H1 (cell line): ENCODE measurements around the gene ERAP2. TPM values are rescaled to one million over a fixed set of nuclear protein-coding genes. Genes with fewer than 3 reads are reported as not detected.

ENCODE experiments used
- CTCF ChIA-PET: fragments of 300-600 bp; sonication (Branson Sonifier 250); formaldehyde crosslinking; loops from one replicate; lab custom pipeline; 2021; ENCODE audit not compliant: partially characterized antibody; lab: Charles Lee
- POLR2A ChIA-PET: fragments of 300-600 bp; sonication (Branson Sonifier 250); formaldehyde crosslinking; loops from one replicate; lab custom pipeline; 2021; ENCODE audit warnings: inconsistent platforms; ENCODE audit not compliant: partially characterized antibody; lab: Charles Lee
- DNase-seq, 2 experiments: peaks; one replicate each; pipeline versions ENCODE4 v3.0.0 to v3.0.0-alpha.2; 2010 to 2022; ENCODE audit warnings: low spot score in 2 of 2, low read depth in 1 of 2, mixed read lengths in 1 of 2
- FAIRE-seq: peaks from 2 replicates; lab custom pipeline; 2011; peaks lifted over from hg19 to GRCh38; lab: Jason Lieb, UNC
- H2AFZ ChIP-seq: 2 replicates; pipeline ENCODE4 v1.8.1; 2012; ENCODE audit warnings: low read length, inconsistent platforms
- H2AK5ac ChIP-seq: 2 replicates; pipeline ENCODE4 v1.6.1; 2013; ENCODE audit warnings: low read depth, low read length
- H2BK120ac ChIP-seq: replicated peaks from 2 replicates; pipeline ENCODE3; 2013; ENCODE audit warnings: low read depth, low read length, inconsistent platforms
- H2BK12ac ChIP-seq: 2 replicates; pipeline ENCODE4 v1.6.1; 2013; ENCODE audit warnings: low read depth, low read length
- H2BK15ac ChIP-seq: 2 replicates; pipeline ENCODE4 v1.6.1; 2013; ENCODE audit warnings: low read length
- H2BK20ac ChIP-seq: 2 replicates; pipeline ENCODE4 v1.6.1; 2013; ENCODE audit warnings: low read length
- H2BK5ac ChIP-seq: 2 replicates; pipeline ENCODE4 v1.6.1; 2013; ENCODE audit warnings: low read depth, low read length
- H3K14ac ChIP-seq: 2 replicates; pipeline ENCODE4 v1.6.1; 2013; ENCODE audit warnings: inconsistent platforms; ENCODE audit not compliant: insufficient read length
- H3K18ac ChIP-seq: 2 replicates; pipeline ENCODE4 v1.6.1; 2013; ENCODE audit warnings: low read length; ENCODE audit errors: extremely low read depth
- H3K23ac ChIP-seq: 2 replicates; pipeline ENCODE4 v1.6.1; 2013; ENCODE audit warnings: inconsistent platforms; ENCODE audit not compliant: insufficient read length
- H3K23me2 ChIP-seq: 2 replicates; pipeline ENCODE4 v1.6.1; 2013; ENCODE audit warnings: low read depth, low read length
- H3K27ac ChIP-seq: 2 replicates; pipeline ENCODE4 v1.6.1; 2011; ENCODE audit warnings: low read depth, low read length, inconsistent platforms
- H3K27me3 ChIP-seq, 4 experiments: replicated peaks in 1 of 4; 1 replicate in 1 of 4; 2 replicates in 3 of 4; pipeline versions ENCODE4 v1.6.1 to v1.8.1; 2011 to 2013; ENCODE audit warnings: low read length in 3 of 4, mild to moderate bottlenecking in 3 of 4, inconsistent platforms in 2 of 4, mixed read lengths in 2 of 4, moderate library complexity in 1 of 4; ENCODE audit not compliant: control insufficient read depth in 3 of 4, insufficient read depth in 3 of 4; ENCODE audit errors: extremely low read depth in 1 of 4
- H3K36me3 ChIP-seq, 4 experiments: 2 replicates each; pipeline versions ENCODE4 v1.6.1 to v1.8.1; 2011 to 2013; ENCODE audit warnings: mild to moderate bottlenecking in 4 of 4, low read length in 3 of 4, moderate library complexity in 2 of 4, control low read depth in 1 of 4, inconsistent platforms in 1 of 4; ENCODE audit not compliant: insufficient read depth in 4 of 4, control insufficient read depth in 2 of 4
- H3K4ac ChIP-seq: replicated peaks from 2 replicates; pipeline ENCODE3; 2013; ENCODE audit warnings: low read length, low read depth, mixed read lengths, inconsistent platforms; ENCODE audit not compliant: insufficient read length
- H3K4me1 ChIP-seq, 4 experiments: replicated peaks in 1 of 4; 1 replicate in 1 of 4; 2 replicates in 3 of 4; pipeline versions ENCODE4 v1.6.1 to v1.8.1; 2011 to 2013; ENCODE audit warnings: low read length in 3 of 4, inconsistent platforms in 2 of 4, mixed read lengths in 1 of 4; ENCODE audit not compliant: insufficient read depth in 4 of 4, control insufficient read depth in 3 of 4
- H3K4me2 ChIP-seq, 2 experiments: 2 replicates each; pipeline versions ENCODE4 v1.6.1 to v1.8.1; 2011 to 2013; ENCODE audit warnings: low read depth in 2 of 2, low read length in 2 of 2, control low read depth in 1 of 2, inconsistent platforms in 1 of 2, mild to moderate bottlenecking in 1 of 2; ENCODE audit not compliant: insufficient read depth in 1 of 2
- H3K4me3 ChIP-seq, 4 experiments: fragments of 200-600, 300-600 bp in 1 of 4; sonication (generic), shearing (Covaris generic), sonication (Bioruptor Twin) in 1 of 4; 2 replicates each; pipeline versions ENCODE4 v1.5.1 to v1.8.1; 2011 to 2016; ENCODE audit warnings: low read length in 4 of 4, low read depth in 3 of 4, control low read depth in 2 of 4, inconsistent platforms in 2 of 4, mild to moderate bottlenecking in 2 of 4, mixed read lengths in 1 of 4, moderate library complexity in 1 of 4; ENCODE audit not compliant: insufficient read depth in 2 of 4; ENCODE audit errors: extremely low read depth in 1 of 4
- H3K56ac ChIP-seq: replicated peaks from 2 replicates; pipeline ENCODE3; 2013; ENCODE audit warnings: low read depth, mild to moderate bottlenecking, mixed read lengths, low read length, inconsistent platforms; ENCODE audit not compliant: insufficient read length
- H3K79me1 ChIP-seq: 2 replicates; pipeline ENCODE4 v1.6.1; 2013; ENCODE audit warnings: low read depth, low read length, control low read depth
- H3K79me2 ChIP-seq, 2 experiments: 2 replicates each; pipeline versions ENCODE4 v1.6.1 to v1.8.1; 2012 to 2013; ENCODE audit warnings: low read length in 2 of 2, mild to moderate bottlenecking in 2 of 2, inconsistent platforms in 1 of 2; ENCODE audit not compliant: insufficient read depth in 2 of 2, control insufficient read depth in 1 of 2
- H3K9ac ChIP-seq, 4 experiments: replicated peaks in 1 of 4; 1 replicate in 1 of 4; 2 replicates in 3 of 4; pipeline versions ENCODE4 v1.6.1 to v1.8.1; 2011 to 2013; ENCODE audit warnings: low read depth in 3 of 4, low read length in 3 of 4, control low read depth in 2 of 4, mild to moderate bottlenecking in 2 of 4, moderate library complexity in 2 of 4, inconsistent platforms in 1 of 4; ENCODE audit errors: extremely low read depth in 1 of 4
- H3K9me3 ChIP-seq, 2 experiments: 2 replicates each; pipeline versions ENCODE4 v1.6.1 to v1.8.1; 2012 to 2013; ENCODE audit warnings: mild to moderate bottlenecking in 2 of 2, moderate library complexity in 2 of 2, control low read depth in 1 of 2, inconsistent platforms in 1 of 2, low read depth in 1 of 2, low read length in 1 of 2, mixed read lengths in 1 of 2; ENCODE audit not compliant: insufficient read depth in 2 of 2
- H4K20me1 ChIP-seq, 2 experiments: replicated peaks in 1 of 2; 2 replicates each; pipeline versions ENCODE3 to v1.8.1; 2011 to 2013; ENCODE audit warnings: inconsistent platforms in 2 of 2, low read length in 2 of 2, mild to moderate bottlenecking in 1 of 2; ENCODE audit not compliant: insufficient read depth in 2 of 2, control insufficient read depth in 1 of 2
- H4K5ac ChIP-seq: 2 replicates; pipeline ENCODE4 v1.6.1; 2013; ENCODE audit warnings: low read length, low read depth, mixed read lengths, inconsistent platforms; ENCODE audit not compliant: insufficient read length
- H4K8ac ChIP-seq: 2 replicates; pipeline ENCODE4 v1.8.0; 2013; ENCODE audit warnings: mild to moderate bottlenecking, moderate library complexity, low read length, inconsistent platforms; ENCODE audit not compliant: insufficient read depth; ENCODE audit errors: extremely low read depth
- H4K91ac ChIP-seq: replicated peaks from 2 replicates; pipeline ENCODE3; 2013; ENCODE audit warnings: low read length, mixed read lengths, inconsistent platforms; ENCODE audit not compliant: insufficient read length
- BACH1 ChIP-seq: IDR thresholded peaks from 2 replicates; pipeline ENCODE4 v1.6.1; 2012; ENCODE audit warnings: low read length, improper control_type of control experiment
- WGBS, 2 experiments: shearing (Covaris generic) in 1 of 2; methylation state at CpG; one replicate each; pipeline versions ENCODE4 v1.1.6 to v1.1.7; 2013 to 2015; ENCODE audit warnings: low lambda C conversion rate in 2 of 2, mixed read lengths in 2 of 2, inconsistent platforms in 1 of 2, low coverage in 1 of 2, missing lambda C conversion rate in 1 of 2; ENCODE audit not compliant: insufficient replicate concordance in 2 of 2, insufficient coverage in 1 of 2, insufficient read length in 1 of 2; ENCODE audit errors: extremely low coverage in 1 of 2, missing lambda C conversion rate in 1 of 2; 5-methylcytosine and 5-hydroxymethylcytosine counted together
- polyA plus RNA-seq, 7 experiments: library from polyadenylated mRNA; depleted of rRNA in 3 of 7; stranded (reverse) in 5 of 7; unstranded in 2 of 7; fragments of >200 nt in 5 of 7; fragments of 200-250 nt in 2 of 7; gene quantifications; 1 replicate in 5 of 7; 2 replicates in 1 of 7; 4 replicates in 1 of 7; pipeline versions ENCODE4 v1.2.1 to v1.2.3, GENCODE V29; 2011 to 2013; ENCODE audit warnings: missing spikeins in 2 of 7, mixed read lengths in 2 of 7
- total RNA-seq: library from RNA; stranded (reverse); fragmentation: NEBNext Ultra II Directional; extraction: Animal tissue kit (Norgen Biotek cat#: 25700); gene quantifications from 2 replicates; pipeline ENCODE4 v1.2.1, GENCODE V29; 2021
- TF ChIP-seq, protein P1 (sequence below), 3 experiments: IDR thresholded peaks; 1 replicate in 2 of 3; 2 replicates in 1 of 3; pipeline versions ENCODE4 v1.5.1 to v1.6.1; 2011; ENCODE audit warnings: low read length in 3 of 3, mild to moderate bottlenecking in 3 of 3, inconsistent platforms in 2 of 3, low read depth in 1 of 3, moderate library complexity in 1 of 3; ENCODE audit not compliant: insufficient read depth in 1 of 3; ENCODE audit errors: control extremely low read depth in 1 of 3

Gene ERAP2
- total and polyA plus RNA-seq, 2 of the 8 experiments (the other 6 are each of a cell fraction or from before 2014, with no cell fraction given): 0.14 TPM; not detected in 1

DNA sequence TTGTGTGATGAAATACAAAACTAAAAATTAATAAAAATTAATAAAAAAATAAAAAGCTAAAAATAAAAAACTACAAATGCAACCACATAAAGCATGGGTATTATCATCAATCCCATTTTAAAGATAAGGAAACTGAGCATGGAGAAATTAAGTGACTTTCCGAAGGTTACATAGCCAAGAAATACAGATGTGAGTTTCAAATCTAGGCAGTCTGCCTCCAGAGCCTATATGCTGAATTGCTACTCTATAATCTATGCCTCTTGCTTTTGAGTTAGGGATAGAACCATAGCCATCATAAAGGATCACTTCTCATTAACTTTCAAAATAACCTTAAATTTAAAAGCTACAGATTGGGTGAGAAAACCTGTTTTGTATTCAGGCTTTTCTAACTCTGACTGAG, 18.8 kb upstream of the ERAP2 start:
- no peaks in the 10 kb centered on the region; the same call in 1 of the 2 replicates for H3K23me2 ChIP-seq
- ChIA-PET POLR2A (no interaction called here), CTCF (interaction anchor here (0.9 to 1.5 kb wide), 4 partner anchors 9 to 41 kb away, joined by 3 to 5 read pairs (median 3); no protein-coding TSS in a partner anchor)
- H3K9me3 ChIP-seq: no peaks in the 10 kb centered on the region
- no peak overlapping the region for H4K8ac ChIP-seq
- no peak overlapping the region for H2BK12ac ChIP-seq
- H4K91ac ChIP-seq: no peak overlapping the region
- H3K56ac ChIP-seq: no peak overlapping the region
- no peak overlapping the region for H4K5ac ChIP-seq
- H2BK120ac ChIP-seq: no peak overlapping the region
- no peak overlapping the region for H3K4me2 ChIP-seq
- no peak overlapping the region for H3K18ac ChIP-seq
- no peak overlapping the region for H2AFZ ChIP-seq
- H3K79me2 ChIP-seq: no peaks in the 10 kb centered on the region
- H3K4ac ChIP-seq: no peak overlapping the region
- no peak overlapping the region for H2BK20ac ChIP-seq
- H3K4me1 ChIP-seq: no peaks in the 10 kb centered on the region
- no peak overlapping the region for H3K27ac ChIP-seq
- FAIRE-seq: no peak
- no peaks in the 10 kb centered on the region for H3K79me1 ChIP-seq
- TF ChIP-seq, protein P1, sequence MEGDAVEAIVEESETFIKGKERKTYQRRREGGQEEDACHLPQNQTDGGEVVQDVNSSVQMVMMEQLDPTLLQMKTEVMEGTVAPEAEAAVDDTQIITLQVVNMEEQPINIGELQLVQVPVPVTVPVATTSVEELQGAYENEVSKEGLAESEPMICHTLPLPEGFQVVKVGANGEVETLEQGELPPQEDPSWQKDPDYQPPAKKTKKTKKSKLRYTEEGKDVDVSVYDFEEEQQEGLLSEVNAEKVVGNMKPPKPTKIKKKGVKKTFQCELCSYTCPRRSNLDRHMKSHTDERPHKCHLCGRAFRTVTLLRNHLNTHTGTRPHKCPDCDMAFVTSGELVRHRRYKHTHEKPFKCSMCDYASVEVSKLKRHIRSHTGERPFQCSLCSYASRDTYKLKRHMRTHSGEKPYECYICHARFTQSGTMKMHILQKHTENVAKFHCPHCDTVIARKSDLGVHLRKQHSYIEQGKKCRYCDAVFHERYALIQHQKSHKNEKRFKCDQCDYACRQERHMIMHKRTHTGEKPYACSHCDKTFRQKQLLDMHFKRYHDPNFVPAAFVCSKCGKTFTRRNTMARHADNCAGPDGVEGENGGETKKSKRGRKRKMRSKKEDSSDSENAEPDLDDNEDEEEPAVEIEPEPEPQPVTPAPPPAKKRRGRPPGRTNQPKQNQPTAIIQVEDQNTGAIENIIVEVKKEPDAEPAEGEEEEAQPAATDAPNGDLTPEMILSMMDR (IDR thresholded peaks at IDR 0.05; ENCODE audit: control extremely low read depth in 1 of 3, insufficient read depth in 1 of 3, low read depth in 1 of 3, low read length in 3 of 3): peak in 1 of 3 experiments; percentile 2; a peak in 1 of 4 replicates
- no peak for TF ChIP-seq BACH1
- no peak overlapping the region for H2BK5ac ChIP-seq
- 89% methylated on average over 1 of the region's 1 CpG; no CpG with 5 or more reads in 1 of the 2 experiments for WGBS, 2 experiments
- no peak overlapping the region for H2AK5ac ChIP-seq
- H3K27me3 ChIP-seq: no peaks in the 10 kb centered on the region
- no peaks in the 10 kb centered on the region for H3K36me3 ChIP-seq
- no peak for DNase-seq
- no peak overlapping the region for H3K23ac ChIP-seq
- H4K20me1 ChIP-seq: no peaks in the 10 kb centered on the region
- H3K14ac ChIP-seq: no peak overlapping the region
- H3K4me3 ChIP-seq: no peak overlapping the region
- H3K9ac ChIP-seq: no peak overlapping the region
- no peak overlapping the region for H2BK15ac ChIP-seq
